Small intestine (tissue), 7 donors: ENCODE measurements around the gene PTPRF. TPM values are rescaled to one million over a fixed set of nuclear protein-coding genes. Genes with fewer than 3 reads are reported as not detected.

Source experiments
- DNase-seq, 2 donors: peaks; one replicate each; pipeline versions ENCODE4 v3.0.0 to v3.0.0-alpha.2; 2013
- FAIRE-seq: peaks from 2 replicates; lab custom pipeline; 2012; peaks lifted over from hg19 to GRCh38; lab: Jason Lieb, UNC
- H3K27ac ChIP-seq, 3 donors: one replicate each; pipeline ENCODE4 v1.5.1; 2013; ENCODE audit warnings: low read length in 2 of 3, mild to moderate bottlenecking in 2 of 3, control low read depth in 1 of 3, inconsistent platforms in 1 of 3, low read depth in 1 of 3, moderate library complexity in 1 of 3
- H3K27me3 ChIP-seq, 3 donors: one replicate each; pipeline ENCODE4 v1.6.1; 2013; ENCODE audit warnings: low read length in 3 of 3, inconsistent platforms in 1 of 3; ENCODE audit not compliant: control insufficient read depth in 3 of 3, insufficient read depth in 3 of 3
- H3K36me3 ChIP-seq, 3 donors: one replicate each; pipeline ENCODE4 v1.6.1; 2013; ENCODE audit warnings: low read length in 3 of 3, inconsistent platforms in 1 of 3, low read depth in 1 of 3, mild to moderate bottlenecking in 1 of 3, moderate library complexity in 1 of 3; ENCODE audit not compliant: control insufficient read depth in 3 of 3, insufficient read depth in 2 of 3
- H3K4me1 ChIP-seq, 3 donors: one replicate each; pipeline ENCODE4 v1.6.1; 2013; ENCODE audit warnings: low read length in 2 of 3, inconsistent platforms in 1 of 3, low read depth in 1 of 3, mild to moderate bottlenecking in 1 of 3, moderate library complexity in 1 of 3; ENCODE audit not compliant: control insufficient read depth in 3 of 3, insufficient read depth in 2 of 3
- H3K4me3 ChIP-seq, 3 donors: one replicate each; pipeline ENCODE4 v1.5.1; 2013; ENCODE audit warnings: low read length in 3 of 3, control low read depth in 1 of 3, inconsistent platforms in 1 of 3, low read depth in 1 of 3, mild to moderate bottlenecking in 1 of 3, moderate library complexity in 1 of 3
- H3K9me3 ChIP-seq, 2 donors: one replicate each; pipeline ENCODE4 v1.6.1; 2013; ENCODE audit warnings: low read depth in 1 of 2, low read length in 1 of 2; ENCODE audit not compliant: control insufficient read depth in 2 of 2, insufficient read depth in 1 of 2
- WGBS, 3 donors: extraction: QIAGEN DNeasy Blood & Tissue Kit; methylation state at CpG; one replicate each; pipeline ENCODE4 v1.1.7; 2013; 5-methylcytosine and 5-hydroxymethylcytosine counted together
- polyA plus RNA-seq, 4 donors: library from polyadenylated mRNA; stranded (reverse) in 3 of 4; unstranded in 1 of 4; fragments of 200-250 nt in 3 of 4; fragments of 120-200 nt in 1 of 4; gene quantifications; one replicate each; pipeline versions ENCODE4 v1.2.1 to v1.2.3, GENCODE V29; 2013
- donor health status: healthy with polysubstance abuse.
- donor health status: control.
- donor health status: control.
- donor health status: Bipolar disorder and iron deficiency.
- donor health status: healthy.

Gene PTPRF
- polyA plus RNA-seq, 4 donors, result 77.0 to 255 (median 83.2) TPM

GRCh38 chr1:43621861-43622260 is 91.2 kb downstream of the PTPRF start:
- WGBS, 3 donors, result 90 to 92% (median 90%) methylated on average over 18 of the region's 18 CpGs
- DNase-seq (no peak), FAIRE-seq (no peak)
- Histone ChIP-seq H3K4me3 (no peak overlapping the region), H3K27me3 (no peaks in the 10 kb centered on the region), H3K4me1 (no peaks in the 10 kb centered on the region), H3K9me3 (no peaks in the 10 kb centered on the region), H3K27ac (no peak overlapping the region), H3K36me3 (peaks cover 0 to 88% (median 30%) of the 10 kb centered on the region in 3 donors)

- Histone ChIP-seq H3K4me1 (no peaks in the 10 kb centered on the region), H3K27ac (no peak overlapping the region), H3K27me3 (no peaks in the 10 kb centered on the region), H3K9me3 (no peaks in the 10 kb centered on the region), H3K36me3 (peaks cover 0 to 82% (median 27%) of the 10 kb centered on the region in 3 donors), H3K4me3 (no peak overlapping the region)
- DNase-seq, result no peak
- no peak for FAIRE-seq
- WGBS, 3 donors, result 79 to 84% (median 82%) methylated on average over 10 of the region's 10 CpGs
These were observed 91.8 kb downstream of the PTPRF start for GRCh38 chr1:43622471-43622870.

- H3K27ac ChIP-seq, result no peak overlapping the region
- no peaks in the 10 kb centered on the region for H3K9me3 ChIP-seq
- WGBS, 3 donors, result 86 to 95% (median 88%) methylated on average over 13 of the region's 13 CpGs
- H3K36me3 ChIP-seq, result peaks cover 0 to 77% (median 23%) of the 10 kb centered on the region in 3 donors
- H3K4me1 ChIP-seq, result no peaks in the 10 kb centered on the region
- FAIRE-seq (no peak), DNase-seq (no peak)
- H3K4me3 ChIP-seq, result no peak overlapping the region
- no peaks in the 10 kb centered on the region for H3K27me3 ChIP-seq
These were observed 92.5 kb downstream of the PTPRF start for GRCh38 chr1:43622901-43623780.

GRCh38 chr1:43625063-43625780 is 94.5 kb downstream of the PTPRF start:
- Histone ChIP-seq H3K27ac (no peak overlapping the region), H3K36me3 (peaks cover 0 to 56% (median 12%) of the 10 kb centered on the region in 3 donors), H3K27me3 (no peaks in the 10 kb centered on the region), H3K9me3 (no peaks in the 10 kb centered on the region), H3K4me3 (no peak overlapping the region), H3K4me1 (no peaks in the 10 kb centered on the region)
- 91 to 94% (median 93%) methylated on average over 16 of the region's 16 CpGs for WGBS, 3 donors
- DNase-seq, result no peak
- FAIRE-seq, result no peak

- DNase-seq, result peak in 1 of 2 donors; percentile 21
- FAIRE-seq, result no peak
- Histone ChIP-seq H3K27me3 (no peaks in the 10 kb centered on the region), H3K27ac (no peak overlapping the region), H3K4me1 (no peaks in the 10 kb centered on the region), H3K36me3 (peaks cover 0 to 2% (median 0%) of the 10 kb centered on the region in 3 donors), H3K4me3 (no peak overlapping the region), H3K9me3 (no peaks in the 10 kb centered on the region)
- WGBS, 3 donors, result 43 to 54% (median 50%) methylated on average over 4 of the region's 4 CpGs
These were observed 101.5 kb downstream of the PTPRF start for GRCh38 chr1:43632135-43632670.

- no peak for DNase-seq
- Histone ChIP-seq H3K4me3 (no peak overlapping the region), H3K27me3 (no peaks in the 10 kb centered on the region), H3K36me3 (no peaks in the 10 kb centered on the region), H3K9me3 (no peaks in the 10 kb centered on the region), H3K27ac (no peak overlapping the region), H3K4me1 (no peaks in the 10 kb centered on the region)
- no peak for FAIRE-seq
- WGBS, 3 donors, result 43 to 57% (median 51%) methylated on average over 5 of the region's 5 CpGs
These were observed 104.0 kb downstream of the PTPRF start for GRCh38 chr1:43634721-43635120.

- WGBS, 3 donors, result 50 to 82% (median 66%) methylated on average over 5 of the region's 5 CpGs
- H3K27ac ChIP-seq, result no peak overlapping the region
- H3K9me3 ChIP-seq, result no peaks in the 10 kb centered on the region
- H3K27me3 ChIP-seq, result no peaks in the 10 kb centered on the region
- no peak overlapping the region for H3K4me3 ChIP-seq
- FAIRE-seq (no peak), DNase-seq (no peak)
- no peaks in the 10 kb centered on the region for H3K36me3 ChIP-seq
- H3K4me1 ChIP-seq, result no peaks in the 10 kb centered on the region
These were observed 105.4 kb downstream of the PTPRF start for GRCh38 chr1:43636006-43636641.

GRCh38 chr1:43637267-43637666 is 106.6 kb downstream of the PTPRF start:
- H3K4me3 ChIP-seq, result no peak overlapping the region
- no peaks in the 10 kb centered on the region for H3K36me3 ChIP-seq
- no peaks in the 10 kb centered on the region for H3K9me3 ChIP-seq
- no peak overlapping the region for H3K27ac ChIP-seq
- no peaks in the 10 kb centered on the region for H3K27me3 ChIP-seq
- H3K4me1 ChIP-seq, result no peaks in the 10 kb centered on the region
- FAIRE-seq, result no peak
- DNase-seq, result no peak
- 86 to 91% (median 88%) methylated on average over 7 of the region's 7 CpGs for WGBS, 3 donors
